OCI-LY1 (cell line): Measurements from ENCODE around the gene IVL.
A peak's percentile ranks its signal among the peaks of the same experiment; 100 is the strongest.

ENCODE experiments used
- EZH2 ChIP-seq: fragments of 200-600 bp; sonication (generic), shearing (Covaris generic); IDR thresholded peaks from 2 replicates; pipeline ENCODE4 v1.8.0; 2017; ENCODE audit warnings: borderline replicate concordance, mixed run types, mild to moderate bottlenecking, antibody characterized with exemption, low read length, moderate library complexity, mixed read lengths
- TF ChIP-seq, protein P1 (sequence below): fragments of 200-600 bp; sonication (generic), shearing (Covaris generic); IDR thresholded peaks from 2 replicates; pipeline ENCODE4 v1.5.1; 2017; ENCODE audit warnings: mild to moderate bottlenecking, antibody characterized with exemption, low read length, moderate library complexity, mixed read lengths

GRCh38 chr1:152869808-152870419 is 38.4 kb upstream of the IVL start:
- no peak for TF ChIP-seq EZH2
- TF ChIP-seq, protein P1, sequence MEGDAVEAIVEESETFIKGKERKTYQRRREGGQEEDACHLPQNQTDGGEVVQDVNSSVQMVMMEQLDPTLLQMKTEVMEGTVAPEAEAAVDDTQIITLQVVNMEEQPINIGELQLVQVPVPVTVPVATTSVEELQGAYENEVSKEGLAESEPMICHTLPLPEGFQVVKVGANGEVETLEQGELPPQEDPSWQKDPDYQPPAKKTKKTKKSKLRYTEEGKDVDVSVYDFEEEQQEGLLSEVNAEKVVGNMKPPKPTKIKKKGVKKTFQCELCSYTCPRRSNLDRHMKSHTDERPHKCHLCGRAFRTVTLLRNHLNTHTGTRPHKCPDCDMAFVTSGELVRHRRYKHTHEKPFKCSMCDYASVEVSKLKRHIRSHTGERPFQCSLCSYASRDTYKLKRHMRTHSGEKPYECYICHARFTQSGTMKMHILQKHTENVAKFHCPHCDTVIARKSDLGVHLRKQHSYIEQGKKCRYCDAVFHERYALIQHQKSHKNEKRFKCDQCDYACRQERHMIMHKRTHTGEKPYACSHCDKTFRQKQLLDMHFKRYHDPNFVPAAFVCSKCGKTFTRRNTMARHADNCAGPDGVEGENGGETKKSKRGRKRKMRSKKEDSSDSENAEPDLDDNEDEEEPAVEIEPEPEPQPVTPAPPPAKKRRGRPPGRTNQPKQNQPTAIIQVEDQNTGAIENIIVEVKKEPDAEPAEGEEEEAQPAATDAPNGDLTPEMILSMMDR = peak; percentile 67
